GM12891 (cell line): ENCODE measurements around the gene GPR32.

Source experiments
- DNase-seq: peaks from one replicate; pipeline ENCODE4 v3.0.0; 2011; ENCODE audit warnings: low spot score; ENCODE audit not compliant: insufficient read length
- FAIRE-seq: peaks from 2 replicates; lab custom pipeline; 2011; peaks lifted over from hg19 to GRCh38; lab: Jason Lieb, UNC
- PAX5 ChIP-seq: IDR thresholded peaks from 2 replicates; pipeline ENCODE4 v1.6.1; 2011; ENCODE audit warnings: low read length, moderate library complexity, mild to moderate bottlenecking; ENCODE audit not compliant: insufficient read depth, severe bottlenecking
- POLR2A ChIP-seq: IDR thresholded peaks from 2 replicates; pipeline ENCODE4 v1.6.1; 2011; ENCODE audit warnings: low read depth, low read length, control low read depth
- POLR2AphosphoS5 ChIP-seq: IDR thresholded peaks from 2 replicates; pipeline ENCODE4 v1.6.1; 2011; ENCODE audit warnings: low read depth, low read length, control low read depth
- POU2F2 ChIP-seq: IDR thresholded peaks from 2 replicates; pipeline ENCODE4 v1.6.1; 2011; ENCODE audit warnings: low read depth, mild to moderate bottlenecking, control low read depth, low read length, moderate library complexity
- SPI1 ChIP-seq: IDR thresholded peaks from 2 replicates; pipeline ENCODE4 v1.6.1; 2011; ENCODE audit warnings: low read depth, low read length, control low read depth
- TAF1 ChIP-seq: IDR thresholded peaks from 2 replicates; pipeline ENCODE4 v1.6.1; 2011; ENCODE audit warnings: low read depth, low read length, control low read depth

GPR32 gene

GRCh38 chr19:50817941-50818858 is 47.9 kb downstream of the GPR32 start:
- TF ChIP-seq POLR2A, result no peak
- FAIRE-seq, result peak; percentile 92
- peak; percentile 91 for DNase-seq

- peak; percentile 59 for FAIRE-seq
- DNase-seq, result no peak
- TF ChIP-seq PAX5 (no peak), SPI1 (no peak), POLR2AphosphoS5 (no peak), POU2F2 (no peak), POLR2A (no peak), TAF1 (no peak)
Observed at GRCh38 chr19:50818859-50819472, 48.7 kb downstream of the GPR32 start.

- DNase-seq (no peak), FAIRE-seq (peak; percentile 48)
Observed at GRCh38 chr19:50819636-50820035, 49.4 kb downstream of the GPR32 start.

DNA sequence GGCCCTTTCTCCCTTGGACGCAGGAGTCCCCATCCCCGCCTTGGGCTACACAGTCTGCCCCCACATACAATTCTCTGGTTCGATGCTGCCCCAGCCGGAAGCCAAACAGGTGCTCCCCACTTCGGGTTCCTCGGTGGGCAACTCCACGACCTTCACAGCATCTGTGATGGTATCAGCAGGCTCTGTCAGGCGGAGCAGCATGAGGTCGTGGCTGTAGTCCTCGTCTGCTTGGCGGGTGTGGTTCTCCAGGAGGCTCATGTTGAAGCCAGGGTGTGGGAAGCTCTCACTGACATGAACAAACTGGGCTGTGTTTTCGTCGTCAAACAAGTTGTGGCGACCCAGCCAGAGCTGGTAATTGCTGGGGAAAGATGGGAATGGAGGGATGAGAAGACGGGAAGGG is 49.8 kb downstream of the GPR32 start:
- TF ChIP-seq PAX5 (no peak), POLR2A (no peak), TAF1 (no peak), SPI1 (no peak), POU2F2 (no peak), POLR2AphosphoS5 (no peak)
- DNase-seq, result no peak
- peak; percentile 23 for FAIRE-seq

More at GRCh38 chr19:50819636-50820035, 49.4 kb downstream of the GPR32 start:
- TF ChIP-seq PAX5 (no peak), TAF1 (no peak), POLR2A (no peak), SPI1 (no peak), POLR2AphosphoS5 (no peak), POU2F2 (no peak)

DNA sequence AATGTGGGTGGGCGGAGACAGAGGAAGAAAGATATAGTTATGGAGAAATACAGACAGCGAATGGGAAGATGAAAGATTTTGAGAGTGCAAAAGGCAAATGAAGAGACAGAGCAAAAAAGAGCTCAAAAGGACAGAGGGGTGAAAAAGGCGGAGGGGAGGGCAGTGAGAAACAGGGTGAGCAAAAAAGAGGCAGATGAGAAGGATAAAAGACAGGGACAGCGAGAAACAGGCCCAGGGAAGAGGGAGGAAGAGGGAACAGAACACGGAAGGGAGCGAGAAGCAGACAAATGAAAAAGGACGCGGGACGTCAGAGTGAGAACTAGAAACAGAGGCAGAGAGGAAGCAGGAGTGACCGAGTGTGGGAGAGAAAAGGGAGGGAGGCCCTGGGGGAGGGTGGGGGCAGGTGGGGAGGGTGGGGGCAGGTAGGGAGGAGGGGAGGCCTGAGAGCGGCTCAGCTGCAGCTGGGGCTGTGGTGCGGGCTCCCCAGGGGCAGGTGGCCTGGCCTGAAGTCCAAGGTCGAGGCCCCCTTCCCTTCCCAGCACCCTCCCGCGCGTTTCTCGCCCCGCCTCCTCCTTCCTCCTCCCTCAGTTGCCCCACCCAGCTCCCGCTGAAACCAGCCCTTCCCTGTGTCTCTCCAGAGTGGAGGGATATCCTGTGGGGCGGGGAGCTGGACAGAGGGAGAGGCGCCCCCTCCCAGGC is 50.4 kb downstream of the GPR32 start:
- DNase-seq, result peak; percentile 56
- TF ChIP-seq POLR2A (no peak), SPI1 (peak; percentile 46; the same call in 1 of the 2 replicates)
- FAIRE-seq, result peak; percentile 78

GRCh38 chr19:50821248-50821612 is 51.0 kb downstream of the GPR32 start:
- no peak for TF ChIP-seq POLR2A

More at GRCh38 chr19:50821248-50821612, 51.0 kb downstream of the GPR32 start:
- no peak for DNase-seq
- FAIRE-seq, result no peak
